Fibroblast of villous mesenchyme (primary cell): Measurements from ENCODE around the gene WDFY4. TPM values are rescaled to one million over a fixed set of nuclear protein-coding genes. Genes with fewer than 3 reads are reported as not detected.

Experiments used
- DNase-seq: peaks from one replicate; pipeline ENCODE4 v3.0.0-alpha.2; 2010; ENCODE audit warnings: low read depth
- H3K4me3 ChIP-seq: 2 replicates; pipeline ENCODE4 v1.5.1; 2011; ENCODE audit warnings: low read depth, mild to moderate bottlenecking, low read length
- total RNA-seq: library from RNA; depleted of rRNA; stranded (reverse); fragments of >200 nt; gene quantifications from 2 replicates; pipeline ENCODE4 v1.2.3, GENCODE V29; 2012
- TF ChIP-seq, protein P1 (sequence below): IDR thresholded peaks from 2 replicates; pipeline ENCODE4 v1.5.1; 2012; ENCODE audit warnings: low read depth, mild to moderate bottlenecking, low read length; ENCODE audit not compliant: insufficient read depth

The WDFY4 gene
- total RNA-seq, 1 donor, result not detected

DNA sequence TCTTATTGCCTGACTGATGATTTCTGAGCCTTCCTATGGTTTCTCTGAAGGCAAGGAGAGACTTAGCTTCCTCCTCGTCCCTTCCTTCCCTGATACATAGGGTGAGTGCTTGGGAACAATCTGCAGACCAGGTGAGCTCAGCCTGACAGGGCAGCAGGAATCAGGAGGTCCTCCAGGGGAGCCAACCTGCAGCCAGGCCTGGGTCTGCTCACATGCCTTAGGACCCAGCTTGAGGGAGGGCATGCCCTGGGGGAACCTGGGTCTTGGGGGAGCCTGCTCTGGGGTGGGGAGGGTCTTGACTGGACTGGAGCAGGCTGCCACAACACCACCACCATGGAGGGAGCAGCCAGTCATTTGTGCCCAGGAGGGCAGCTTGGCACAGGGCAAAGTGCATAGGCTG is 197.3 kb downstream of the WDFY4 start:
- TF ChIP-seq, protein P1, sequence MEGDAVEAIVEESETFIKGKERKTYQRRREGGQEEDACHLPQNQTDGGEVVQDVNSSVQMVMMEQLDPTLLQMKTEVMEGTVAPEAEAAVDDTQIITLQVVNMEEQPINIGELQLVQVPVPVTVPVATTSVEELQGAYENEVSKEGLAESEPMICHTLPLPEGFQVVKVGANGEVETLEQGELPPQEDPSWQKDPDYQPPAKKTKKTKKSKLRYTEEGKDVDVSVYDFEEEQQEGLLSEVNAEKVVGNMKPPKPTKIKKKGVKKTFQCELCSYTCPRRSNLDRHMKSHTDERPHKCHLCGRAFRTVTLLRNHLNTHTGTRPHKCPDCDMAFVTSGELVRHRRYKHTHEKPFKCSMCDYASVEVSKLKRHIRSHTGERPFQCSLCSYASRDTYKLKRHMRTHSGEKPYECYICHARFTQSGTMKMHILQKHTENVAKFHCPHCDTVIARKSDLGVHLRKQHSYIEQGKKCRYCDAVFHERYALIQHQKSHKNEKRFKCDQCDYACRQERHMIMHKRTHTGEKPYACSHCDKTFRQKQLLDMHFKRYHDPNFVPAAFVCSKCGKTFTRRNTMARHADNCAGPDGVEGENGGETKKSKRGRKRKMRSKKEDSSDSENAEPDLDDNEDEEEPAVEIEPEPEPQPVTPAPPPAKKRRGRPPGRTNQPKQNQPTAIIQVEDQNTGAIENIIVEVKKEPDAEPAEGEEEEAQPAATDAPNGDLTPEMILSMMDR, result no peak
- no peak for DNase-seq
- no peak overlapping the region for H3K4me3 ChIP-seq

DNA sequence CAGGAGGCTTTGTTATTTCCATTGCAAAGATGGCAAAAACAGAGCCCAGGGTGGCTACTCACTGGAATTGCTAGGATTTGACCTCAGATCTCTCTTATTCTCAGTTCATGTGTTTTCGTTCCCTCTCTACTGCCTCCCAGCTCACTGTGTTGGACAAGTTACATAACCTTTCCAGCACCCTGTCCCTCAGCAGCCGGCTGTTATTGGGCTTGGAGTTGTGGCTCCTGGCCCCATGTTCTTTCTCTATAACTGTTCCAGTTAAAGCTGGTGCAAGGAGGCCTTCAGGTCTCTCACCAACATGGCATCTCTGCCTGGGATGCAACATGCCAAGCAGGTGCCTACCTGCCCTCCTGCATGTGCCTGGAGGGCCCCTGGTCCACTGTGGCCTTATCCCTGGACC is 198.2 kb downstream of the WDFY4 start:
- TF ChIP-seq, protein P1, result no peak
- DNase-seq, result no peak
- no peak overlapping the region for H3K4me3 ChIP-seq

DNA sequence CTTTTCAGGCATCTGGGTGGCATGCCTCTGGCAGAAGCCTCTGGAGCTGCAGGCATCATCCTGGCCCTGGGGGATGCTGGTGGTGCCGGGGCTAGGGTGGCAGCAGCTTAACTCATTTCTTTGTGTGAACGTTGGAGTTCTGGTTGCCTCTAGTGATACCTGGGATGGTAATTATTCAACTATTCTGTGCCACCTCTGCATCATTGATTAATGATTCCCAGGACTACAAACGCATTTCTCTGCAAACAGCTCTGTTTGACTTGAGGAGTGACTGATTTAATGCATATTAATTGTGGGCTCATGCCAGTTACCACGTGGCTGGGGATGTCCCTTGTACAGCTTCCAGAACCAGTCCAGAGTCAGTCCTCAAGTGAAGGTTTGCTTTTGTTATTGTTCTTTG is 199.0 kb downstream of the WDFY4 start:
- no peak overlapping the region for H3K4me3 ChIP-seq
- no peak for DNase-seq
- TF ChIP-seq, protein P1, result no peak

DNA sequence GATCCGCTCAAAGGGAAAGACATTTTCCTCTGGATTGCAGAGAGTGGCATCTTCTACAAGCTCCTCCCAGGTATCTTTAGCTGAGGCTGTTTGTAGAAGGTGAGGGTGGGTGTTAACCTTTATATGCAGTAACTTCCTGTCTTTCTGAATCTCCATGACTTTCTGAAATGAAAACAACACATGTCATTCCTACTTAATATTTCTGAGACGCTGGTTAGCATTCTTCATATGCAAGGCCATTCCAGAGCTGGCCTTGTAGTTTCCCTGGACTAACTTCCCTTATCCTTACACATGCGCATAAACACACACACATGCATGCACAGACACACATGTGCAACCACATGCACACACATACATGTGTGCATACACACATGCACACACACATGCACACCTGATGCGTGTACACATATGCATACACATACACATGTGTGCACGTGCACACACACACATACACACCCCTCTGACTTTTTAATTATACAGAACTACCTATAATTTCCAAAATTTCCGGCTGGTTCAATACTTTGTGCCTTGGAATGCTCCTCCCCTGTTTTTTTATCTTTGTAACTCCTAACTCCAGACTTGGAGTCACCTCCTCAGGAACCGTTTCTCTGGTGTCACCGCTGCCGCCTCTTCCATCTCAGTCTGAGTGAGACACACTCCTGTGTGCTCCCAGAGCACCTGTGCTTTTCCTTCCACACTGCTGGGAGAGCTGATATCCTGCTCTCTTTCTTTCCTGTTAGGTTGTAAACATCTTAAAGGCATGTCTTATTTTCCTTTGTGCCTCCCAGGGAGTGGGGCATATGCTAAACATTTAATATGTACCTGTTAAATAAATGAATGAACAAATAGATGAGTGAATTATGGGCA is 199.7 kb downstream of the WDFY4 start:
- TF ChIP-seq, protein P1, result no peak
- H3K4me3 ChIP-seq, result no peak overlapping the region
- no peak for DNase-seq

DNA sequence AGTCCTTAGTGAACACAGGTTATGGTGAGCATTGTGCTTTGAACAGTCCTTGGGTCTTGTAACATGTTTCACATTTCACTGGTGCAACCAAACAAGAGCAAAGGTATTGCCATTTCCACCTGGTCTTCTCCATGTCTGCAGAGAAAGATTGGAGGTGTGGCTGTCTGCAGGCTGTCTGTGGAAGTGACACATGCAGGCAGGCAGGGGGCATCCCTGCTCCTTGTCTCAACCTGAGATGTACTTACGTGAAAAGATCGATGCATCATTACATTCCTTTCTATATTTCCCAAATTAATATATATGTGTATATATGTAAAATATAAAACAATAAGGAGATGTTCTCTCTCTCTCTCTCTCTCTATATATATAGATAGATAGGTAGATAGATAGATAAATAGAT is 200.7 kb downstream of the WDFY4 start:
- TF ChIP-seq, protein P1, result peak; percentile 18
- DNase-seq, result peak; percentile 2
- H3K4me3 ChIP-seq, result no peak overlapping the region

DNA sequence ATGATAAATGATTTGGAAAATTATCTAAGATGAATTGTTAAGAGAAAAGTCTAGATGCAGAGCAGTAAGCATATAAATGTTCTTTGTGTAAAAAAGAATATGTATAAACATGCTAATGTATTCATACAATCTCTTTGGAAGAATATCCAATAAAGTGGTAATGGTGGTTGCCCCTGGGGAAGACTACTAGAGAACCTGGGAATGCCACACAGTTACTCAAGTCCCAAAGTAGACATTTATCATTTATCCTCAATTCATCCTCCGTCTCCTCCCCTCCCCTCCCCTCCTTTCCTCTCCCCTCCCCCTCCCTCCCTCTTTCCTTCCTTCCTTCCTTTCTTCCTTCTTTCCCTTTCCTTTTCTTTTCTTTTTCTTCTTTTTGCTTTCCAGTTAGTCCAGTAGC is 203.3 kb downstream of the WDFY4 start:
- TF ChIP-seq, protein P1, result no peak
- no peak overlapping the region for H3K4me3 ChIP-seq
- DNase-seq, result no peak
